AG09309 (cell line): ENCODE data around the gene PARD3B.

Experiments used
- DNase-seq: peaks from one replicate; pipeline ENCODE4 v3.0.0-alpha.2; 2010; ENCODE audit warnings: low read depth
- H3K4me3 ChIP-seq: 2 replicates; pipeline ENCODE4 v1.5.1; 2011; ENCODE audit warnings: mild to moderate bottlenecking, low read depth, low read length, moderate library complexity; ENCODE audit not compliant: control insufficient read depth
- TF ChIP-seq, protein P1 (sequence below): IDR thresholded peaks from 2 replicates; pipeline ENCODE4 v1.5.1; 2011; ENCODE audit warnings: mild to moderate bottlenecking, low read depth, low read length, inconsistent platforms; ENCODE audit not compliant: insufficient read depth, control insufficient read depth; ENCODE audit errors: missing control alignments

Gene PARD3B

DNA sequence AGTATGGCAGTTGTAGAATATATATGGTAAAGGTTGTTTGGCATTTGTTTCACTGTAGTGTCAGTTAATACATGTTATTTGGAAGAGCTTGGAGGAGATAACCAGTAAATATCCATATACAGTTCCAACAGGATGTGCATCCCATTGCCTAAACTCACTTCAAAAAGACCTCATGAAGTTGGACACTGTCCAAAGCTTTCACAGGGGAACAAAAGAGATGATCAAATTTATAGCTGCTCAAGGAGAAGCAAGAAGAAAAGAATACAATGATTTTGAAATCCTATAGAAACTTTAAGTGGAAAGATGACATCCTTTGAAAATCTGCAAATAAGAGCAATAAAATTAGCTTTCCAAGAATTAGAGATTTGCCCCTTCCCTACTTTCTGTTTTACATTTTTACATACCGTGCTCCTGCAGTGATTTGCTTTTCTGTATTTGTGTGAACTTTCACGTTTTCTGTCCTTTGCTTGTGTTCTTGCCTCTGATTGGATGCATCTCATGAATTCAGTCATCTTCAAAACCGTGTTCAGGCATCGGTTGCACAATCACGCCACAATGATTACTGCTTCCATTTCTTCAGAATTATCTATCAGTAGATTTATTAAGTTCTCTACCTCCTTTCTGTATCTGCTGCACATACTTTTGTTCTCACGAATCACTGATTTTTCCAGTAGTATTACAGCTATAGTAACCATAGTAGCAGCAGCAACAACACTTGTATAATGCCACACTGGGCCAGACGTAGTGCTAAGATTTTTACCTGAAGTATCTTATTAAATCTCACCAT, 83.8 kb downstream of the PARD3B start:
- H3K4me3 ChIP-seq = no peak overlapping the region
- no peak for DNase-seq
- TF ChIP-seq, protein P1, sequence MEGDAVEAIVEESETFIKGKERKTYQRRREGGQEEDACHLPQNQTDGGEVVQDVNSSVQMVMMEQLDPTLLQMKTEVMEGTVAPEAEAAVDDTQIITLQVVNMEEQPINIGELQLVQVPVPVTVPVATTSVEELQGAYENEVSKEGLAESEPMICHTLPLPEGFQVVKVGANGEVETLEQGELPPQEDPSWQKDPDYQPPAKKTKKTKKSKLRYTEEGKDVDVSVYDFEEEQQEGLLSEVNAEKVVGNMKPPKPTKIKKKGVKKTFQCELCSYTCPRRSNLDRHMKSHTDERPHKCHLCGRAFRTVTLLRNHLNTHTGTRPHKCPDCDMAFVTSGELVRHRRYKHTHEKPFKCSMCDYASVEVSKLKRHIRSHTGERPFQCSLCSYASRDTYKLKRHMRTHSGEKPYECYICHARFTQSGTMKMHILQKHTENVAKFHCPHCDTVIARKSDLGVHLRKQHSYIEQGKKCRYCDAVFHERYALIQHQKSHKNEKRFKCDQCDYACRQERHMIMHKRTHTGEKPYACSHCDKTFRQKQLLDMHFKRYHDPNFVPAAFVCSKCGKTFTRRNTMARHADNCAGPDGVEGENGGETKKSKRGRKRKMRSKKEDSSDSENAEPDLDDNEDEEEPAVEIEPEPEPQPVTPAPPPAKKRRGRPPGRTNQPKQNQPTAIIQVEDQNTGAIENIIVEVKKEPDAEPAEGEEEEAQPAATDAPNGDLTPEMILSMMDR = no peak

DNA sequence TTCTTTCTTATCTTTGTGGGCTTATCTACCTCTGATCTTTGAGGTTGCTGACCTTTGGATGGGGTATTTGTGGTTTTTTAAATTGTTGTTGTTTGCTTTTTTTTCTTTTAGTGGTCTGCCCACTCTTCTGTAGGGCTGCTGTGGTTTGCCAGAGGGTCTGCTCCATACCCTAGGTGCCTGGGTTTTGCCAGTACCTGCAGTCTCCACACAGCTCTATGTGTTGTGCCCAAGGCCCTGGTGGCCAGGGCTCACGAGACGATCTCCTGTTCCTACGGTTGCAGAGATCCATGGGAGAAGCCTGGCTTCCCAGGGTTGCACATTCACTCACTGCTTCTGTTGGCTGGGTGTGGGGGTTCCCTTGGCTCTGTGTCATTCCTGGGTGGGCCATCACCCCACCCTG, 87.1 kb downstream of the PARD3B start:
- TF ChIP-seq, protein P1 = no peak
- H3K4me3 ChIP-seq = no peak overlapping the region
- DNase-seq = no peak

DNA sequence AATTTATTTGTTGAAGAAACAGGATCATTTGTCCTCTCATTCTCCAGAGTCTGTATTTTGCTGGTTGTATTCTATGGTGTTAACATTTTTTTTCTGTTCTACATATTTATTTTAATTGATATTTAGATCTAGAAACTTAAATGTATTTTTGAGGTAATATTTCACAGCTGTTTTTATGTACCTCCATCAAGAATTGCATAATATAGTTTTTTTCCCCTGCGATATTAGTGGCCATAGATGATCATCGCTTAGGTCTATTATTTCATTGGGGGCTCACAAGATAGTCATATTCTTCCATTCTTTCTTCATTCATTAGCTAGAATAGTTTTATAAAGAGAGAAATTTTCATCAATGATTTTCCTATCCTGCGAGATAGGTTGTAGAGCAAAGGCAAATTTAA, 89.3 kb downstream of the PARD3B start:
- TF ChIP-seq, protein P1 = no peak
- no peak for DNase-seq
- no peak overlapping the region for H3K4me3 ChIP-seq

DNA sequence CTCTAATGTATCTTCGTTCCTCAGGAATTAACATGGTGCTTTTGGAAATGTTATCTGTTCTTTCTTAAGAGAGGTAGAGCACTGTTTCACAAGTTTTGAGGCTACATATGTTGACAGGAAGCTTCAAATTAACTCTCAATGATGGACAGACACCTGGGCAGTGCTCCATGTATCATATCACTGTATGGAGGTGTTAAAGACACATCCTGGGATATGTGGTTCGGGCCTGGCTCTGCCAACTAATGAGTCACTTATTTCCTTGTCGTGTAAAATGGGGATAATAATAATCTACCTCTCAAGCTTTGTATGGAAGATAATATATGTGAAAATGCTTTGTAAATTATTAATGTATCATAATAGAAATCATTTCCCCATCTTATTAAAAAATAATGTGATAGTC, 90.2 kb downstream of the PARD3B start:
- no peak for DNase-seq
- TF ChIP-seq, protein P1 = no peak
- H3K4me3 ChIP-seq = no peak overlapping the region

DNA sequence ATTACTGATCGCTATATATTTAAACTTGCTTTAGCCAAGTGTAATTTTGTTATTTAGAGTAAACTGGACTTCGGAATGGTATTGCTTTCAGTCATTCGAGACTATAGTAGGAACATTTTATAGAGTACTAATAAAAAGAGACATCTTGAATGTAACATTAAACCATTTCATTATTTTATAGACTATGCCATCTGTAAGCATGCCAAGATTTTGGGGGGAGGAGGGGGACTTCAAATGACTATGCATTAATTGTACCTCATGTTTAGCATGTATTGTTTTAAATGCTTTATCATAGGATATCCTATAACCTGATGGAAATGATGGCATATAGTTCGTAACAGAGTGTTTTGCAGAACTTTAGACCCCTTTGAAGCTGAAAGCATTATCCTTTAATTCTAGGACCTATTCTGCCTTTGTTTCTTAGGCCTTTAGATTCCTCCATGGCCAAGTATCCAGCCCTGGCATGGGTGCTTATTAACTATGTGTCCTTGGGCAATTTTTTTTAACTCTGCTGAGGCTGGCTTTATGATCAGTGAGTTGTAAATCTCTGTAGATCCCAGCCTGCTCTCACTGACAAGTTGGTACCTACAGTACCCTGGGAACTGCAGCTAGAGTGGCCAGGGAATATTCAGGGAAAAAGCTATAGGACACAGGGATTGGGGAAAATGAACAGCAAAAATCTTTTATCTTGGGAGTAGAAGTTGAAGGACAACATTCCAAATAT, 93.4 kb downstream of the PARD3B start:
- TF ChIP-seq, protein P1 = no peak
- no peak overlapping the region for H3K4me3 ChIP-seq
- DNase-seq = no peak

DNA sequence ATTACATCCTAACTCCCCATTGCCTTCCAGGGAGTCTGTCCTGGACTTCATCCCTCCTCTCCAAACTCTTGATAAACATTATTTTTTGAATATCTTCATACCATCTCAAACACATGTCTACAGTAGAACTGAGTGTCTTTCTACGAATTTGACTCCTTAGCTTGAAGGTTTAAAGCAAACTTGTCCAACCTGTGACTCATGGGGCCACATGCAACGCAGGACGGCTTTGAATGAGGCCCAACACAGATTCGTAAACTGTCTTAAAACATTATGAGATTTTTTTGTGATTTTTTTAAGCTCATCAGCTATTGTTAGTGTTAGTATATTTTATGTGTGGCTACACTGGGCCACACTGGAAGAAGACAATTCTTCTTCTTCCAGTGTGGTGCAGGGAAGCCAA, 98.1 kb downstream of the PARD3B start:
- no peak for DNase-seq
- TF ChIP-seq, protein P1 = no peak
- no peak overlapping the region for H3K4me3 ChIP-seq
